GM18861 (cell line): ENCODE data around the gene CFAP46.
"Not testable (repeated sequence)": the region's sequence is repeated elsewhere in the genome, so short reads cannot be mapped to it uniquely, and the experiment has no call there.

ENCODE experiments used
- ATAC-seq: cut with Tn5 transposase; IDR thresholded peaks from one replicate; pipeline ENCODE4 v1.9.1; 2021; ENCODE audit not compliant: unreplicated experiment

The CFAP46 gene

GRCh38 chr10:132979491-132980425 is 37.4 kb upstream of the CFAP46 start:
- no peak for ATAC-seq

- ATAC-seq: no peak
Observed at GRCh38 chr10:132978542-132978941, 36.2 kb upstream of the CFAP46 start.

GRCh38 chr10:132977807-132978206 is 35.4 kb upstream of the CFAP46 start:
- no peak for ATAC-seq

GRCh38 chr10:132977076-132977475 is 34.7 kb upstream of the CFAP46 start:
- no peak for ATAC-seq

GRCh38 chr10:132975831-132976682 is 33.7 kb upstream of the CFAP46 start:
- ATAC-seq: no peak

GRCh38 chr10:132974886-132975830 is 32.8 kb upstream of the CFAP46 start:
- ATAC-seq: no peak

- ATAC-seq: no peak
Observed at GRCh38 chr10:132974249-132974796, 32.0 kb upstream of the CFAP46 start.

- ATAC-seq: no peak
Observed at GRCh38 chr10:132973903-132974241, 31.5 kb upstream of the CFAP46 start.

- no peak for ATAC-seq
Observed at GRCh38 chr10:132972986-132973902, 30.9 kb upstream of the CFAP46 start.

- no peak for ATAC-seq
Observed at GRCh38 chr10:132972149-132972985, 30.0 kb upstream of the CFAP46 start.

- ATAC-seq: no peak
Observed at GRCh38 chr10:132971448-132972148, 29.2 kb upstream of the CFAP46 start.

GRCh38 chr10:132970641-132971438 is 28.5 kb upstream of the CFAP46 start:
- ATAC-seq: no peak

- ATAC-seq: no peak
Observed at GRCh38 chr10:132967540-132967939, 25.2 kb upstream of the CFAP46 start.

- no peak for ATAC-seq
Observed at GRCh38 chr10:132965411-132966057, 23.2 kb upstream of the CFAP46 start.

GRCh38 chr10:132964707-132965410 is 22.5 kb upstream of the CFAP46 start:
- ATAC-seq: not testable (repeated sequence)

- ATAC-seq: no peak
Observed at GRCh38 chr10:132964231-132964630, 21.9 kb upstream of the CFAP46 start.
